Body of pancreas (tissue), 4 donors: Measurements from ENCODE around the gene ELOA. TPM values are rescaled to one million over a fixed set of nuclear protein-coding genes. Genes with fewer than 3 reads are reported as not detected.
"Not testable (repeated sequence)": the region's sequence is repeated elsewhere in the genome, so short reads cannot be mapped to it uniquely, and the experiment has no call there.

Source experiments
- ATAC-seq: fragments of 150-250 bp; one replicate; pipeline ENCODE4 v1.9.1; 2016
- DNase-seq, 4 donors: peaks; one replicate each; pipeline ENCODE4 v3.0.0-alpha.2; 2019
- H3K27ac ChIP-seq, 4 donors: fragments of 200-600 bp; sonication (generic); 1 replicate in 3 of 4; 2 replicates in 1 of 4; pipeline versions ENCODE4 v1.5.1 to v1.6.1; 2016 to 2019; ENCODE audit warnings: mild to moderate bottlenecking in 1 of 4, mixed read lengths in 1 of 4, moderate library complexity in 1 of 4
- H3K27me3 ChIP-seq, 2 donors: fragments of 200-600 bp; sonication (generic); one replicate each; pipeline ENCODE4 v1.6.0; 2016; ENCODE audit warnings: mild to moderate bottlenecking in 1 of 2
- H3K36me3 ChIP-seq, 2 donors: fragments of 200-600 bp; sonication (generic); replicated peaks in 1 of 2; 2 replicates each; pipeline ENCODE4 v1.5.1; 2016; ENCODE audit warnings: low read depth in 2 of 2; ENCODE audit not compliant: insufficient read depth in 1 of 2
- H3K4me1 ChIP-seq: fragments of 200-600 bp; sonication (generic); one replicate; pipeline ENCODE4 v1.6.0; 2016
- H3K4me3 ChIP-seq, 2 donors: fragments of 200-600 bp; sonication (generic); 1 replicate in 1 of 2; 2 replicates in 1 of 2; pipeline ENCODE4 v1.5.1; 2016 to 2019
- H3K9me3 ChIP-seq, 3 donors: fragments of 200-600 bp; sonication (generic); 1 replicate in 2 of 3; 2 replicates in 1 of 3; pipeline ENCODE4 v1.5.1; 2016
- CTCF ChIP-seq, 7 experiments: fragments of 450-650 bp in 4 of 7; fragments of 200-600 bp in 3 of 7; sonication (generic) in 3 of 7; IDR thresholded peaks; one replicate each; pipeline ENCODE4 v1.5.1; 2016 to 2019; ENCODE audit warnings: antibody characterized with exemption in 7 of 7
- POLR2A ChIP-seq, 3 donors: fragments of 450-650 bp; IDR thresholded peaks; one replicate each; pipeline ENCODE4 v1.6.1; 2016; ENCODE audit warnings: antibody characterized with exemption in 3 of 3, mild to moderate bottlenecking in 2 of 3
- whole genome bisulfite sequencing, 2 donors: methylation state at CpG; one replicate each; pipeline ENCODE4 v1.1.5; 2017; 5-methylcytosine and 5-hydroxymethylcytosine counted together
- intact Hi-C: fragments of 100-400 bp; cut with DNase I; formaldehyde crosslinking; loops from one replicate; pipeline ENCODE4 v1.15.1; 2023
- total RNA-seq, 2 donors: library from RNA; depleted of rRNA; stranded (reverse); fragments of >200 nt; gene quantifications; one replicate each; pipeline ENCODE4 v1.1.0, GENCODE V29; 2016

The ELOA gene
- total RNA-seq, 2 donors from 2014 or later, result 22.6 to 28.0 TPM

- WGBS, 2 donors, result 50 to 53% methylated on average over 2 to 10 of the region's 10 CpGs
- H3K4me1 ChIP-seq, result peaks cover 33% of the 10 kb centered on the region
- no peak overlapping the region for H3K4me3 ChIP-seq
- intact Hi-C loops, result no loop called here
- TF ChIP-seq POLR2A (IDR thresholded peaks at IDR 0.05) (no peak), CTCF (IDR thresholded peaks at IDR 0.05) (no peak)
- H3K9me3 ChIP-seq, result no peaks in the 10 kb centered on the region
- no peaks in the 10 kb centered on the region for H3K36me3 ChIP-seq
- peak overlapping the region; percentile 94 to 97 (median 96) for H3K27ac ChIP-seq
- DNase-seq (peak in 1 of 4 donors; percentile 25), ATAC-seq (no peak)
- H3K27me3 ChIP-seq, result no peaks in the 10 kb centered on the region
Measured at GRCh38 chr1:23801876-23802275, 58.6 kb downstream of the ELOA start.

GRCh38 chr1:23802809-23803342 lies 59.6 kb downstream of the ELOA start:
- H3K27ac ChIP-seq, ATAC-seq, intact Hi-C loops, H3K27me3 ChIP-seq, H3K36me3 ChIP-seq, H3K9me3 ChIP-seq, DNase-seq, H3K4me3 ChIP-seq: not testable (repeated sequence)
- WGBS, 2 donors, result 94 to 99% methylated on average over 7 of the region's 7 CpGs
- H3K4me1 ChIP-seq, result peaks cover 29% of the 10 kb centered on the region

GRCh38 chr1:23803674-23804073 lies 60.4 kb downstream of the ELOA start:
- Histone ChIP-seq H3K36me3 (no peaks in the 10 kb centered on the region), H3K4me3 (no peak overlapping the region), H3K27me3 (no peaks in the 10 kb centered on the region), H3K27ac (no peak overlapping the region), H3K4me1 (peaks cover 21% of the 10 kb centered on the region), H3K9me3 (no peaks in the 10 kb centered on the region)
- intact Hi-C loops, result no loop called here
- WGBS, 2 donors, result 90 to 98% methylated on average over 5 of the region's 5 CpGs
- TF ChIP-seq POLR2A (IDR thresholded peaks at IDR 0.05), result no peak
- no peak for TF ChIP-seq CTCF (IDR thresholded peaks at IDR 0.05)
- DNase-seq, result no peak
- ATAC-seq, result no peak

- intact Hi-C loops, result no loop called here
- DNase-seq (no peak), ATAC-seq (no peak)
- Histone ChIP-seq H3K4me3 (no peak overlapping the region), H3K9me3 (no peaks in the 10 kb centered on the region), H3K4me1 (peaks cover 15% of the 10 kb centered on the region), H3K27ac (no peak overlapping the region), H3K27me3 (no peaks in the 10 kb centered on the region), H3K36me3 (no peaks in the 10 kb centered on the region)
- whole genome bisulfite sequencing, 2 donors, result 75 to 82% methylated on average over 7 of the region's 7 CpGs
- no peak for TF ChIP-seq CTCF (IDR thresholded peaks at IDR 0.05)
- TF ChIP-seq POLR2A (IDR thresholded peaks at IDR 0.05), result no peak
Measured at GRCh38 chr1:23804183-23804835, 61.0 kb downstream of the ELOA start.

GRCh38 chr1:23805025-23805424 lies 61.8 kb downstream of the ELOA start:
- intact Hi-C loops, result no loop called here
- whole genome bisulfite sequencing, 2 donors, result 81 to 85% methylated on average over 2 of the region's 2 CpGs

More at GRCh38 chr1:23805025-23805424, 61.8 kb downstream of the ELOA start:
- no peak for TF ChIP-seq CTCF (IDR thresholded peaks at IDR 0.05)
- TF ChIP-seq POLR2A (IDR thresholded peaks at IDR 0.05), result no peak
- no peaks in the 10 kb centered on the region for H3K36me3 ChIP-seq
- no peaks in the 10 kb centered on the region for H3K9me3 ChIP-seq
- H3K4me1 ChIP-seq, result peaks cover 16% of the 10 kb centered on the region
- no peaks in the 10 kb centered on the region for H3K27me3 ChIP-seq
- no peak for DNase-seq
- no peak overlapping the region for H3K27ac ChIP-seq
- no peak overlapping the region for H3K4me3 ChIP-seq
- no peak for ATAC-seq
